OCI-M2 (cell line): ENCODE measurements around the gene MRPS15.
A peak's percentile ranks its signal among the peaks of the same experiment; 100 is the strongest.

Experiments
- DNase-seq: peaks from one replicate; lab custom pipeline; 2025; ENCODE audit not compliant: unreplicated experiment; lab: John Stamatoyannopoulos, UW

MRPS15 gene

GRCh38 chr1:36421649-36422048 lies 42.5 kb downstream of the MRPS15 start:
- DNase-seq: no peak

- DNase-seq: peak; percentile 15
Observed at GRCh38 chr1:36420836-36421317, 43.3 kb downstream of the MRPS15 start.

DNA sequence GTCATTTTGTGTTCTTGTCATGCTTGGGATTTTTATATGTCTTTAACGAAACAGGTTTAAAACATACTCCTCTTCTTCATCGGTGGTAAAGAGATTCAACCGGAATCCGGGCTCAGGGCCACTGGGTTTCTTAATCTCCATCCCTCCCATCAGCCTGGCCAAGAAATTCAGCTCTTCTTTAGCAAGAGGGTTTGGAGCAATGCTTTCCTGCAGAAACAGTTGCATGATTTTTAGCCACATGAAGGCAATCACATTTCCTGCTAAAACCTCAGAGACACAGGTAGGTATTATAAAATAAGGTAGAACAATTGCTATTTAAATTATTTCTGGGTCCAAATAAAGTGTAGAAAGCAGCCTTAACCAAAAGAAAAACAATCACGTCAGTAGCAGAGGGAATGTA lies 43.8 kb downstream of the MRPS15 start:
- no peak for DNase-seq

DNA sequence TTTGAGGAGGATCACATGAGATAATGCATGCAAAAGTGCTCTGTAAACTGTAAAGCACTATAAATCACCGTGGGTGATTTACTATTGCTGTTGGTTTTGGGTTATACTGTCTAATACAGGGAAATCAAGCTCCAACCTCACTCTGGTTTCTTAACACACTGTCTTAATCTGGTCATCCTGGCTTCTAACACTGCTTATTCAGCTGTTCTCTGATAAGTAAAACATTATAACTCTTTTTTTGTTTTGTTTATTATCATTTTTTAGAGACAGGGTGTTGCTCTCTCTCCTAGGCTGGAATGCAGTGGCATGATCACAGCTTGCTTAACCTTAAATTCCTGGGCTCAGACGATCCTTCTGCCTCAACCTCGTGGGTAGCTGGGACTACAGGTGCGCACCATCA lies 44.6 kb downstream of the MRPS15 start:
- no peak for DNase-seq

- no peak for DNase-seq
Observed at GRCh38 chr1:36419140-36419539, 45.0 kb downstream of the MRPS15 start.

GRCh38 chr1:36417931-36418330 lies 46.3 kb downstream of the MRPS15 start:
- no peak for DNase-seq

DNA sequence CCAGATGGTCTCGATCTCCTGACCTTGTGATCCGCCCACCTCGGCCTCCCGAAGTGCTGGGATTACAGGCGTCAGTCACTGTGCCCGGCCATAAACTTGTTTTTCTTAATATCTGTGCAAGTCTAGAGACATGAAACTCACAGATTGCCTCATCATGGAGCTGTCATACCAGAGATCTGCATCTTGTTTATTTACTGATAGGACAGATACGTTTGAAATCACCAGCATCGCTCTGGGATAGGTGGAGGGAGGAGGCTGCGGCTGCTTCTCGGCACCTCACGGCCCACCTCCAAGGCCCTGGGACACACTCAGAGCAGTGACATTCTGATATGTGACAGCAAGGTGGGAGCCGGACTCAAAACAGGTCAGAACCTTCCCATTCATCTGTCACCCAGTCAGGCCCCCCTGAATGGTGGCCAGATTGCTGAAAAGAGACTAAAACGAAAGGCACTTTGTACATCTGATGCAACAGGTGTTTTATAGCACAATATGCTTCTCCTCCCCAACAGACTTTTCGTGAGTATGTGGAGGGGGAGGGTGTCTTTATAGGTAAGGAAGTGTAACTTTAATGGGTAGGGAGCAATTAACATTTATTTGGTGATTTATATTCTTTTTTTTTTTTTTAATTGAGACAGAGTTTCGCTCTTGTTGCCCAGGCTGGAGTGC lies 48.4 kb downstream of the MRPS15 start:
- DNase-seq: no peak

DNA sequence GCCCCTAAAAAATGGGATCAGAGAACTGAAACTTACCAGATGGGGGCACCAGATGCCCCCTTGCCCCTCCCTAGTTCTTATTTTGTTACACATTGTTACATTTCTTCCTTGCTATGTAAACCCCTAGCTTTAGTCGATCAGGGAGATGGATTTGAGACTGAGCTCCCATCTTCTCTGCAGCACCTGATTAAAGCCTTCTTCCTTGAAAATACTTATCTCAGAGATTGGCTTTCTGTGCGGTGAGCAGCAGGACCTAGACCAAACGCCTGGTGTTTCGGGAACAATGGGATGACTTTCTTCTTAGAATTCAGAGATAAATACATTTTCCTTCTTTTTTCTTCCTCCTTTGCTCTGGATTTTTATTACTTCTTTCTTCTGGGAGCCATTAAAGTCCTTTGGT lies 49.8 kb downstream of the MRPS15 start:
- DNase-seq: no peak

DNA sequence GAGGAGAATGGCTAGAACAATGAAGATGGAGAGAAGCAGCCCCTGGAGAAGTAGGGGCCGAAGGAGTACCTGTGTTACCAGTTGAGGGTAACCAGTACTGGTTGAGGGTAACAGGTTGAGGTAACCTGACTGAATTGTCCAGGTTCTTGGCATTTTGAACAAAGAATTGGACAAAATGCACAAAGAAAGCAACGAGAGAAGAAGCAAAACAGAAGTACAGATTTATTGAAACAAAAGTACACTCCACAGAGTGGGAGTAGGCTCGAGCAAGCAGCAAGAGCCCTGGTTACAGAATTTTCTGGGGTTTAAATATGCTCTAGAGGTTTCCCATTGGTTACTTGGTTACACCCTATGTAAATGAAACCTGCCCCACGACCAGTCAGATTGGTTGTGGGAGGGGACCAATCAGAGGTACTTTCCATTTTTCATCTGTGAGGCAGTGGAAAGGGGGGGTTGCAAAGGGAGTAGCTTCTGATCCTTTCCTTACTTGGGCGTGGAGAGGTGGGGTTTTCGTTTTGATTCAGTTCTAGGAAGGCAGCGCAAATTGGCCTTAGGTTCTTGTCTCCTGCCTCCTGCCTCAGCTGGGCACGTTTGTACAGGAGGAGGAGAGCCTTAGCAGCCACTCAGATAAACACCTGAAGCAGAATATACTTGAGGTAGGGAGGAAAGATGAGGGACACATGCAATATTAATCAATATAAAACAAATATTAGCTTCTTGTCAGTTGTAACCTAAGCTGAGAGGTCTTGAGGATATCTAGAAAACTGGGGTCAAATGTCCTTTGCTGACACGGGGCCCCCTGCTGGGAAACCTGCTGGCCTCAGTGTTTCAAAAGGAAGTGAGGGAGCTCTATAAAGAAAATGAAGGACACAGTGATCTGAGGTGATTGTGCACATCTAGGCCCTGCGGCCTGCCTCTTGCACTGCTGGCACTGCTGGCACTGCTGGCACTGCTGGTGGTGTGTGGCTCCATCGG lies 52.2 kb downstream of the MRPS15 start:
- DNase-seq: no peak

- DNase-seq: no peak
Observed at GRCh38 chr1:36408479-36408878, 55.7 kb downstream of the MRPS15 start.

DNA sequence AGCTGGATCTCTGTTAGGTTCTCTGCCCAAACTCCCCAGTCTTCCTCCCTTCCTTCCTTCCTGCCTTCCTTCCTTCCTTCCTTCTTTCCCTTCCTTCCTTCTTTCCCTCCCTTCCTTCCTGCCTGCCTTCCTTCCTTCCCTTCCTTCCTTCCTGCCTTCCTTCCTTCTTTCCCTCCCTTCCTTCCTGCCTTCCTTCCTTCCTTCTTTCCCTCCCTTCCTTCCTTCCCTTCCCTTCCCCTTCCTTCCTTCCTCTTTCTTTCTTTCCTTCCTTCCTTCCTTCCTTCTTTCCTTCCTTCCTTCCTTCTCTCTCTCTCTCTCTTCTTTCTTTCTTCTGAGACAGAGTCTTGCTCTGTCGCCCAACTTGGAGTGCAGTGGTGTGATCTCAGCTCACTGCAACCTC lies 57.7 kb downstream of the MRPS15 start:
- DNase-seq: no peak
